Uterus (tissue), 2 donors: Measurements from ENCODE around the gene VPS35L.

ENCODE experiments used
- CTCF ChIP-seq, 4 experiments: fragments of 200-600 bp in 2 of 4; fragments of 450-650 bp in 2 of 4; sonication (generic) in 2 of 4; IDR thresholded peaks; one replicate each; pipeline ENCODE4 v1.5.1; 2016 to 2019; ENCODE audit warnings: antibody characterized with exemption in 4 of 4, mild to moderate bottlenecking in 2 of 4, moderate library complexity in 1 of 4
- POLR2A ChIP-seq, 2 donors: fragments of 450-650 bp; IDR thresholded peaks; one replicate each; pipeline ENCODE4 v1.6.1; 2016; ENCODE audit warnings: antibody characterized with exemption in 2 of 2, mild to moderate bottlenecking in 1 of 2, moderate library complexity in 1 of 2

GRCh38 chr16:19582050-19582831 lies 26.7 kb downstream of the VPS35L start:
- TF ChIP-seq CTCF (IDR thresholded peaks at IDR 0.05) (no peak), POLR2A (IDR thresholded peaks at IDR 0.05) (no peak)
